ENCODE results near the gene NT5E.

The NT5E gene

DNA sequence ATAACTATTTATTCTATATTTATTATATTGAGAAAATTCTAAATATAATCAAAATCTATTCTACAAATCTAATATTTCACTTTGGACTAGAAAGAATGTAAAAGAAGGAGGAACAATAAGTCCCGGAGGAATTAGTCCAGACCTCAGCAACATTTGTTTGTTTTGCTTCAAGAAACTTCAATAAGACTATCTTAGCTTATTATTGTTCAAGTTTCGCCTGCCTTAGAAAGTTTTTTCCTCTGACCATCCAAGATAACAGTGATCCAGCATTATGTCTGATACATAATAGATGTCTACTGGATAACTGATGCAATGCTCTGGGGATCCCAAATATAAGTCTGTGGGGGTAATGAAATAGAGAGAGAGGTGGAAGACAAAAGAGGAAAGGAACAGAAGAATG, 28.7 kb upstream of the NT5E start:
- H3K4me1 ChIP-seq (ENCODE audit: control insufficient read depth in 5 of 5, insufficient read depth in 5 of 5, low read length in 5 of 5): no peaks in the 10 kb centered on the region
- H3K9me3 ChIP-seq (ENCODE audit: control insufficient read depth in 5 of 5, low read length in 5 of 5): peaks cover 2 to 11% (median 6%) of the 10 kb centered on the region in 5 donors
- H3K36me3 ChIP-seq (ENCODE audit: control insufficient read depth in 5 of 5, insufficient read depth in 5 of 5, low read length in 5 of 5): no peaks in the 10 kb centered on the region
- H3K27me3 ChIP-seq (ENCODE audit: control insufficient read depth in 5 of 5, insufficient read depth in 4 of 5, low read length in 5 of 5): no peaks in the 10 kb centered on the region
- H3K4me3 ChIP-seq (ENCODE audit: low read depth in 1 of 5, low read length in 5 of 5): no peak overlapping the region
- H3K27ac ChIP-seq (ENCODE audit: low read depth, low read length): no peak overlapping the region
- H3K9ac ChIP-seq (ENCODE audit: low read length in 5 of 5): no peak overlapping the region

DNA sequence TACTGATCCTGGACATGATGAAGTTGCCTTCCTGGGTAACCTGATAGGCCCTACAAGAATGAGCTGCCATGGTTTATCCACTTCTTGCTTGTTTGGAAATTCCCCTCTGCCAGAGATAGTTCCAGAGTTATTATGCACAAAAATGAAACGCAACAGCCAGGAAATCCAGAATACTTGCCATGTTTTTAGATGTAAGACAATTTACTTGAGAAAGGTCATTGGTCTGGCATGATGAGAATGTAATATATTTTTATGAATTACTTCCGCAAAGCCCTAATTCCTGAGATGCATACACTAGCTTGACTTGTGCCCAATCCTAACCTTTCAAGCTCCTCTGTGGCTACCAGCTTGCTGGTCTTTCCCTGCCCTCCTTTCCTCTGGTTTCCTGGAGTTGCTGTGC, 27.9 kb upstream of the NT5E start:
- Histone ChIP-seq H3K4me3 (ENCODE audit: low read depth in 1 of 5, low read length in 5 of 5) (no peak overlapping the region), H3K9ac (ENCODE audit: low read length in 5 of 5) (no peak overlapping the region), H3K27ac (ENCODE audit: low read depth, low read length) (no peak overlapping the region), H3K27me3 (ENCODE audit: control insufficient read depth in 5 of 5, insufficient read depth in 4 of 5, low read length in 5 of 5) (no peaks in the 10 kb centered on the region), H3K4me1 (ENCODE audit: control insufficient read depth in 5 of 5, insufficient read depth in 5 of 5, low read length in 5 of 5) (no peaks in the 10 kb centered on the region), H3K9me3 (ENCODE audit: control insufficient read depth in 5 of 5, low read length in 5 of 5) (peaks cover 2 to 17% (median 14%) of the 10 kb centered on the region in 5 donors), H3K36me3 (ENCODE audit: control insufficient read depth in 5 of 5, insufficient read depth in 5 of 5, low read length in 5 of 5) (no peaks in the 10 kb centered on the region)

DNA sequence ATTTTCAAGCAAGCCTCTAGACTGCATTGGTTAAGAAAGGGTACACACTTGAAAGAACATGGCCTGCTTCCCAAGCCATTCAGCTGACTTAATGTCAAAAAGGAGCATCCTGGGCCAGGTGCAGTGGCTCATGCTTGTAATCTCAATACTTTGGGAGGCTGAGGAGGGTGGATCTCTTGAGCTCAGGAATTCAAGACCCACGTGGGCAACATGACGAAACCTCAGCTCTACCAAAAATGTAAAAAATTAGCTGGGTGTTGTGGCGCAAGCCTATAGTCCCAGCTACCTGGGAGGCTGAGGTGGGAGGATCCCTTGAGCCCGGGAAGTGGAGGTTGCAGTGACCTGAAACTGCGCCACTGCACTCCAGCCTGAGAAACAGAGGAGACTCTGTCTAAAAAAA, 26.9 kb upstream of the NT5E start:
- H3K36me3 ChIP-seq (ENCODE audit: control insufficient read depth in 5 of 5, insufficient read depth in 5 of 5, low read length in 5 of 5): no peaks in the 10 kb centered on the region
- H3K4me3 ChIP-seq (ENCODE audit: low read depth in 1 of 5, low read length in 5 of 5): no peak overlapping the region
- H3K4me1 ChIP-seq (ENCODE audit: control insufficient read depth in 5 of 5, insufficient read depth in 5 of 5, low read length in 5 of 5): no peaks in the 10 kb centered on the region
- no peak overlapping the region for H3K27ac ChIP-seq (ENCODE audit: low read depth, low read length)
- no peak overlapping the region for H3K9ac ChIP-seq (ENCODE audit: low read length in 5 of 5)
- peaks cover 2 to 19% (median 15%) of the 10 kb centered on the region in 5 donors for H3K9me3 ChIP-seq (ENCODE audit: control insufficient read depth in 5 of 5, low read length in 5 of 5)
- no peaks in the 10 kb centered on the region for H3K27me3 ChIP-seq (ENCODE audit: control insufficient read depth in 5 of 5, insufficient read depth in 4 of 5, low read length in 5 of 5)

DNA sequence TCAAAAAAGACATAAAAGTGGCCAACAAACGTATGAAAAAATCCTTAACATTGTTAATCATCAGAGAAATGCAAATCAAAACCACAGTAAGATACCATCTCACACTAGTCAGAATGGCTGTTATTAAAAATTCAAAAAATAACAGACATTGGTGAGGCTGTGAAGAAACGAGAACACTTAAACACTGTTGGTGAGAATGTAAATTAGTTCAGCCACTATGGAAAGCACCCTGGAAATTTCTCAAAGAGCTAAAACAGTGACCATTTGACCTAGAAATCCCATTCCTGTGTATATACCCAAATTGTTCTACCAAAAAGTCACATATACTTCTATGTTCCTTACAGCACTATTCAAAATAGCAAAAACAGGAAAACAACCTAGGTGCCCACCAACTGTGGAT, 24.9 kb upstream of the NT5E start:
- H3K4me3 ChIP-seq (ENCODE audit: low read depth in 1 of 5, low read length in 5 of 5): no peak overlapping the region
- H3K27ac ChIP-seq (ENCODE audit: low read depth, low read length): no peak overlapping the region
- no peaks in the 10 kb centered on the region for H3K36me3 ChIP-seq (ENCODE audit: control insufficient read depth in 5 of 5, insufficient read depth in 5 of 5, low read length in 5 of 5)
- H3K4me1 ChIP-seq (ENCODE audit: control insufficient read depth in 5 of 5, insufficient read depth in 5 of 5, low read length in 5 of 5): no peaks in the 10 kb centered on the region
- H3K9ac ChIP-seq (ENCODE audit: low read length in 5 of 5): no peak overlapping the region
- H3K27me3 ChIP-seq (ENCODE audit: control insufficient read depth in 5 of 5, insufficient read depth in 4 of 5, low read length in 5 of 5): no peaks in the 10 kb centered on the region
- H3K9me3 ChIP-seq (ENCODE audit: control insufficient read depth in 5 of 5, low read length in 5 of 5): peaks cover 2 to 19% (median 15%) of the 10 kb centered on the region in 5 donors

DNA sequence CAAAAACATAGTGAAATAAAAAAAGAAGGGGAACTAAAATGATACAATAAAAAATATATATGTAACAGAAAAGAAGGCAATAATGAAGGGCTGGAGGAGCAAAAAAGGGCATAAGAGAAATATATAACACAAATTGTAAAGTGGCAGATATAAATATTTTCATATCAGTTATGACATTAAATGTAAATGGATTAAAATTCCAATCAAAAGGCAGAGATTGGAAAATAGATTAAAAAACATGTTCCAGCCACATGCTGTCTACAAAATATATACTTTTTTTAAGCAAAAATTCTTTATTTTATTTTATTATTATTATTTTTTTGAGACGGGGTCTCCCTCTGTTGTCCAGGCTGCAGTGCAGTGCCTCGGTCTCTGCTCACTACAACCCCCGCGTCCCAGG, 23.9 kb upstream of the NT5E start:
- Histone ChIP-seq H3K36me3 (ENCODE audit: control insufficient read depth in 5 of 5, insufficient read depth in 5 of 5, low read length in 5 of 5) (no peaks in the 10 kb centered on the region), H3K9ac (ENCODE audit: low read length in 5 of 5) (no peak overlapping the region), H3K9me3 (ENCODE audit: control insufficient read depth in 5 of 5, low read length in 5 of 5) (peaks cover 2 to 19% (median 15%) of the 10 kb centered on the region in 5 donors), H3K4me3 (ENCODE audit: low read depth in 1 of 5, low read length in 5 of 5) (no peak overlapping the region), H3K27ac (ENCODE audit: low read depth, low read length) (no peak overlapping the region), H3K4me1 (ENCODE audit: control insufficient read depth in 5 of 5, insufficient read depth in 5 of 5, low read length in 5 of 5) (no peaks in the 10 kb centered on the region), H3K27me3 (ENCODE audit: control insufficient read depth in 5 of 5, insufficient read depth in 4 of 5, low read length in 5 of 5) (no peaks in the 10 kb centered on the region)

DNA sequence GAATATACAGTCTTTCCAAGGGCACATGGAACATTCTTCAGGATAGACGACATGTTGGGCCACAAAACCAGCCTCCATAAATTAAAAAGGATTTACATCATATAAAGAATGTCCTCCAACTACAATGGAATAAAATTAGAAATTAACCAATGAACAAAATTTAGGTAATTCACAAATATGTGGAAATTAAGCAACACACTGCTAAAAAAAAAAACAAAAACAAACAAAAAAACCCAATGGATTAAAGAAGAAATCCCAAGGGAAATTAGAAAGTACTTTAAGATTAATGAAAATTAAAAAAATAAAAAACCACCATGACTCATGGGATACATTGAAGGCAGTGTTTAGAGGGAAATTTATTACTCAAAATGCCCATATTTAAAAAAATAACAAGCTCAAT, 21.4 kb upstream of the NT5E start:
- H3K36me3 ChIP-seq (ENCODE audit: control insufficient read depth in 5 of 5, insufficient read depth in 5 of 5, low read length in 5 of 5): no peaks in the 10 kb centered on the region

DNA sequence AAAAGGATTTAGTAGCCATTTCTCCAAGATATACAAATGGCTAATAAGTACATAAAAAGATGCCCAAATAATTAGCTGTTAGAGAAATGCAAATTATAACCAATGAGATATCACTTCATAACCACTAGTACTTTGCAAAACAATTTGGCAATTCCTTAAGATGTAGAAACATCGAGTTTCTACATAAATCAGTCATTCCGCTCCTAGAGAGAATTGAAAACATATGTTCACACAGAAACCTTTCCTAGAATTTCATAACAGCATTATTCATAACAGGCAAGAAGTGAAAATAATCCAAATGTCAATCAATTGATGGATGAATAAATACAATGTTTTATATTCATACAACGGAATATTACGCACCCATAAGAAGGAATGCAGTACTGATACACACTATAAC, 20.5 kb upstream of the NT5E start:
- H3K9me3 ChIP-seq (ENCODE audit: control insufficient read depth in 5 of 5, low read length in 5 of 5): peaks cover 2 to 19% (median 15%) of the 10 kb centered on the region in 5 donors
- no peaks in the 10 kb centered on the region for H3K27me3 ChIP-seq (ENCODE audit: control insufficient read depth in 5 of 5, insufficient read depth in 4 of 5, low read length in 5 of 5)
- no peaks in the 10 kb centered on the region for H3K36me3 ChIP-seq (ENCODE audit: control insufficient read depth in 5 of 5, insufficient read depth in 5 of 5, low read length in 5 of 5)
- H3K9ac ChIP-seq (ENCODE audit: low read length in 5 of 5): no peak overlapping the region
- no peak overlapping the region for H3K4me3 ChIP-seq (ENCODE audit: low read depth in 1 of 5, low read length in 5 of 5)
- no peaks in the 10 kb centered on the region for H3K4me1 ChIP-seq (ENCODE audit: control insufficient read depth in 5 of 5, insufficient read depth in 5 of 5, low read length in 5 of 5)
- no peak overlapping the region for H3K27ac ChIP-seq (ENCODE audit: low read depth, low read length)

More for the DNA sequence above, 21.4 kb upstream of the NT5E start:
- Histone ChIP-seq H3K9me3 (ENCODE audit: control insufficient read depth in 5 of 5, low read length in 5 of 5) (peaks cover 2 to 19% (median 15%) of the 10 kb centered on the region in 5 donors), H3K27ac (ENCODE audit: low read depth, low read length) (no peak overlapping the region), H3K4me3 (ENCODE audit: low read depth in 1 of 5, low read length in 5 of 5) (no peak overlapping the region), H3K4me1 (ENCODE audit: control insufficient read depth in 5 of 5, insufficient read depth in 5 of 5, low read length in 5 of 5) (no peaks in the 10 kb centered on the region), H3K9ac (ENCODE audit: low read length in 5 of 5) (no peak overlapping the region), H3K27me3 (ENCODE audit: control insufficient read depth in 5 of 5, insufficient read depth in 4 of 5, low read length in 5 of 5) (no peaks in the 10 kb centered on the region)

DNA sequence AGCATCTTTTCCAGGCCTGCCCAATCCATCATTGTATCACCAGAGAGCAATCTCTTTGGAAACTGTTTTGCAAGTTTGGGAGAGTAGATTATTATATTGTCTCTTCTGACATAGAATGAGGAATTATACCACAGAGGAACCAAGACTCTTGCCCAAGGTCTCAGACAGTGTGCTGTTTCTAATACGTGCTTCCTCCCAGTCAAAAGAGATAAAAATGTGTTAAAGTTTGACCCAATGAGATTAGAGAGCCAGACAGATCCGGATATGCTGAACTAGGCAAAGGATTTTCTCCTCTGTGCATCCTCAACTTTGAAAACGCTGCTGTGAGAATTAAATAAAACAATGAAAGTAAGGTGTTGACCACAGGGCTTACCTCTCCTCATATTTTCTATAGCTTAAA, 18.6 kb upstream of the NT5E start:
- Histone ChIP-seq H3K27ac (ENCODE audit: low read depth, low read length) (no peak overlapping the region), H3K9ac (ENCODE audit: low read length in 5 of 5) (no peak overlapping the region), H3K27me3 (ENCODE audit: control insufficient read depth in 5 of 5, insufficient read depth in 4 of 5, low read length in 5 of 5) (no peaks in the 10 kb centered on the region), H3K4me1 (ENCODE audit: control insufficient read depth in 5 of 5, insufficient read depth in 5 of 5, low read length in 5 of 5) (peaks cover 0 to 6% (median 0%) of the 10 kb centered on the region in 5 donors), H3K9me3 (ENCODE audit: control insufficient read depth in 5 of 5, low read length in 5 of 5) (peaks cover 0 to 10% (median 3%) of the 10 kb centered on the region in 5 donors), H3K4me3 (ENCODE audit: low read depth in 1 of 5, low read length in 5 of 5) (no peak overlapping the region), H3K36me3 (ENCODE audit: control insufficient read depth in 5 of 5, insufficient read depth in 5 of 5, low read length in 5 of 5) (no peaks in the 10 kb centered on the region)

DNA sequence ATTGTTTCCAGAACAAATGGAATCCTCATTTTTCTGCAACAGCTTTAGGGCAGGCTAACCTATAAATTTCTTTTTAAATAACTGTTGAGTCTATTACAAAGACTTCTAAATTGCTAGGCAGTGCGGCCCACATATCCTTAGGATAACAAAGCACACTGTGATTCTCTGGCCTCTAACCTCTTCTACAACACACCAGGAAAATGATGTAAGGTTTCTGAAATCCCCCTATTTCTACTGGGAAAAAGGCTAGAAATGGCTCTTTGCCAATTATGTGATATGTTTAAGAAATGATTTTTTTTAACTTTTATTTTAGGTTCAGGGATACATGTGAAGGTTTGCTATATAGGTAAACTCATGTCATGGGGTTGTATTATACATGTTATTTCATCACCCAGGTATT, 17.3 kb upstream of the NT5E start:
- Histone ChIP-seq H3K4me3 (ENCODE audit: low read depth in 1 of 5, low read length in 5 of 5) (no peak overlapping the region), H3K36me3 (ENCODE audit: control insufficient read depth in 5 of 5, insufficient read depth in 5 of 5, low read length in 5 of 5) (no peaks in the 10 kb centered on the region), H3K27ac (ENCODE audit: low read depth, low read length) (no peak overlapping the region), H3K9ac (ENCODE audit: low read length in 5 of 5) (no peak overlapping the region), H3K4me1 (ENCODE audit: control insufficient read depth in 5 of 5, insufficient read depth in 5 of 5, low read length in 5 of 5) (peaks cover 0 to 6% (median 0%) of the 10 kb centered on the region in 5 donors), H3K9me3 (ENCODE audit: control insufficient read depth in 5 of 5, low read length in 5 of 5) (no peaks in the 10 kb centered on the region), H3K27me3 (ENCODE audit: control insufficient read depth in 5 of 5, insufficient read depth in 4 of 5, low read length in 5 of 5) (no peaks in the 10 kb centered on the region)

DNA sequence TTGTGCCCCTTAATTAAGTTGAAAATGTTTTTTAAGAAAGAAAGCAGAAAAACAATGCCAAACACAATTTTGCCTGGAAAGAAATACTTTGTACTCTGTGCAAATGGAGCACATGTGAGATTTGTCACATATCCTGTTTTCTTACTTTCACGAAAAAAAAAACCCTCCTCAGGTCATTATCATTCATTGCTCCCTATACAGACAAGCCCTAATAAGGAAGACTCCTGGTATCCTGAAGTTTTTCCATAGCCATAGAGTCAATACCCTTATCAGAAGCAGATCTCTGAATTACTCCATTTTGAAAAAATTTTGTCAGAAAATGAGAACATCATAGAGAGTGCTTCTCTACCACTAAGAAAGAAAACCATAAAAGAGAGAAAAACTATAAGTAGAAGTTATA, 14.0 kb upstream of the NT5E start:
- Histone ChIP-seq H3K27me3 (ENCODE audit: control insufficient read depth in 5 of 5, insufficient read depth in 4 of 5, low read length in 5 of 5) (no peaks in the 10 kb centered on the region), H3K36me3 (ENCODE audit: control insufficient read depth in 5 of 5, insufficient read depth in 5 of 5, low read length in 5 of 5) (no peaks in the 10 kb centered on the region), H3K4me3 (ENCODE audit: low read depth in 1 of 5, low read length in 5 of 5) (no peak overlapping the region), H3K4me1 (ENCODE audit: control insufficient read depth in 5 of 5, insufficient read depth in 5 of 5, low read length in 5 of 5) (peaks cover 0 to 6% (median 0%) of the 10 kb centered on the region in 5 donors), H3K9ac (ENCODE audit: low read length in 5 of 5) (no peak overlapping the region), H3K27ac (ENCODE audit: low read depth, low read length) (no peak overlapping the region), H3K9me3 (ENCODE audit: control insufficient read depth in 5 of 5, low read length in 5 of 5) (no peaks in the 10 kb centered on the region)

DNA sequence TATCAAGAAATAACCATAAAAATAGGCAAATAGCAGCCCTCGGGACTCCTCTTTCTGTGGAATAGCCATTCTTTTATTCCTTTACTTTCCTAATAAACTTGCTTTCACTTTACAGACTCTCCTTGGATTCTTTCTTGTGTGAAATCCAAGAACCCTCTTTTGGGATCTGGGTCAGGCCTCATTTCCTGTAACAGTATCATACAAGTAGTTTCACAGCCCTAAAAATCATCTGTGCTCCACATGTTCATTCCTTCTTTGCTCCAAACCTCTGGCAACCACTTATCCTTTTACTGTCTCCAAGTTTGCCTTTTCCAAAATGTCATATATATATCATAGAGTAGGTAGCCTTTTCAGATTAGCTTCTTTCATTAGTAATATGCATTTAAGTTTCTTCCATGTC, 13.5 kb upstream of the NT5E start:
- Histone ChIP-seq H3K27me3 (ENCODE audit: control insufficient read depth in 5 of 5, insufficient read depth in 4 of 5, low read length in 5 of 5) (no peaks in the 10 kb centered on the region), H3K9ac (ENCODE audit: low read length in 5 of 5) (no peak overlapping the region), H3K36me3 (ENCODE audit: control insufficient read depth in 5 of 5, insufficient read depth in 5 of 5, low read length in 5 of 5) (no peaks in the 10 kb centered on the region), H3K9me3 (ENCODE audit: control insufficient read depth in 5 of 5, low read length in 5 of 5) (peaks cover 0 to under 1% (median 0%) of the 10 kb centered on the region in 5 donors), H3K4me3 (ENCODE audit: low read depth in 1 of 5, low read length in 5 of 5) (no peak overlapping the region), H3K4me1 (ENCODE audit: control insufficient read depth in 5 of 5, insufficient read depth in 5 of 5, low read length in 5 of 5) (peaks cover 0 to 6% (median 0%) of the 10 kb centered on the region in 5 donors), H3K27ac (ENCODE audit: low read depth, low read length) (no peak overlapping the region)
